Measurements from ENCODE around the gene RALGPS1. TPM values are rescaled to one million over a fixed set of nuclear protein-coding genes. Genes with fewer than 3 reads are reported as not detected.

The RALGPS1 gene
- polyA plus RNA-seq, 1 of the 3 experiments (the other 2 are of a cell fraction) = 3.9 TPM

DNA sequence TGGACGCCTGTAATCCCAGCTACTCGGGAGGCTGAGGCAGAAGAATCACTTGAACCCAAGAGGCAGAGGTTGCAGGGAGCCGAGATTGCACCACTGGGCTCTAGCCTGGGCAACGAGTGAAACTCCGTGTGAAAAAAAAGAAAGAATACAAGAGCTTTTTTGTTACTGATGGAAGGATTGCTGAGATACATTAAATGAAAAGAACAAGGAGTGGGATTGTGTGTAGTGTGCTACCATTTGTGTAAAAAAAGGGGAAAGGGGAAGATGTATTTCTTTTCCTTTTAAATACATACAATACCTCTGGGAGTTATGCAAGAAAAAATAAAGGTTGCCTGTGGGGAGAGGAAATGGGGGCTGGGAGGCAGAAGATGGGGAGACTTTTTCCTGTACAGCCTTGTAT, 335.3 kb downstream of the RALGPS1 start (continued):
- TF ChIP-seq, protein P1, sequence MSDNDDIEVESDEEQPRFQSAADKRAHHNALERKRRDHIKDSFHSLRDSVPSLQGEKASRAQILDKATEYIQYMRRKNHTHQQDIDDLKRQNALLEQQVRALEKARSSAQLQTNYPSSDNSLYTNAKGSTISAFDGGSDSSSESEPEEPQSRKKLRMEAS (IDR thresholded peaks at IDR 0.05; ENCODE audit: low read depth) = no peak
- no peak for TF ChIP-seq FOSL2 (IDR thresholded peaks at IDR 0.05; ENCODE audit: borderline replicate concordance, low read depth)

DNA sequence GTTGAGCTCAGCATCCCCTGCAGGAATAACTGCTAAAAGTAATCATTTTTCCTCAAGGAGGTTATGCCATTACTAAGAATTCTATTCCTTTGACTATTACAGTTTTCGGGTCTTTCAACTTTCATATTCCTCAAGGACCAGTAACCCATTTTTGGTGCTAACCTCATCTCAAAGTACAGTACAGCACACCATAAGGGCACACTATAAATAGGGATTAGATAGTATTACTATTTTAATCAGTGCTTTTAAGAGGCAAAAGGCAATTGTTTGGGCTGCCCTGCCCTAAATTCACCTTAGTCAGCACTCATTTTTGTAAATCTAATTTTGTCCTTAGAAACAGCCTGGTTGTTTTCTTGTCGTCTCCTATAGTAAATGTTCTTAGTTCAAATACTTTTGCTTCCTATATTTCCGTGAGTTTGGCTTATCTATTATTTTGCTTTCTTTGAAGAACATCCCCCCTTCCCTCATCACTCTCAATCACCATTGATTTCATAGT, 336.4 kb downstream of the RALGPS1 start:
- H3K9me2 ChIP-seq = no peaks in the 10 kb centered on the region
- TF ChIP-seq, protein P2, sequence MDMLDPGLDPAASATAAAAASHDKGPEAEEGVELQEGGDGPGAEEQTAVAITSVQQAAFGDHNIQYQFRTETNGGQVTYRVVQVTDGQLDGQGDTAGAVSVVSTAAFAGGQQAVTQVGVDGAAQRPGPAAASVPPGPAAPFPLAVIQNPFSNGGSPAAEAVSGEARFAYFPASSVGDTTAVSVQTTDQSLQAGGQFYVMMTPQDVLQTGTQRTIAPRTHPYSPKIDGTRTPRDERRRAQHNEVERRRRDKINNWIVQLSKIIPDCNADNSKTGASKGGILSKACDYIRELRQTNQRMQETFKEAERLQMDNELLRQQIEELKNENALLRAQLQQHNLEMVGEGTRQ (IDR thresholded peaks at IDR 0.05; ENCODE audit: borderline replicate concordance, low read depth, low read length) = no peak
- TF ChIP-seq, protein P3, sequence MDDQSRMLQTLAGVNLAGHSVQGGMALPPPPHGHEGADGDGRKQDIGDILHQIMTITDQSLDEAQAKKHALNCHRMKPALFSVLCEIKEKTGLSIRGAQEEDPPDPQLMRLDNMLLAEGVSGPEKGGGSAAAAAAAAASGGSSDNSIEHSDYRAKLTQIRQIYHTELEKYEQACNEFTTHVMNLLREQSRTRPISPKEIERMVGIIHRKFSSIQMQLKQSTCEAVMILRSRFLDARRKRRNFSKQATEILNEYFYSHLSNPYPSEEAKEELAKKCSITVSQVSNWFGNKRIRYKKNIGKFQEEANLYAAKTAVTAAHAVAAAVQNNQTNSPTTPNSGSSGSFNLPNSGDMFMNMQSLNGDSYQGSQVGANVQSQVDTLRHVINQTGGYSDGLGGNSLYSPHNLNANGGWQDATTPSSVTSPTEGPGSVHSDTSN (IDR thresholded peaks at IDR 0.05) = no peak
- TF ChIP-seq SIN3A (IDR thresholded peaks at IDR 0.05; ENCODE audit: borderline replicate concordance, low read depth, low read length) (no peak), CHD2 (IDR thresholded peaks at IDR 0.05; ENCODE audit: low read length, partially characterized antibody) (no peak), NRF1 (IDR thresholded peaks at IDR 0.05; ENCODE audit: low read depth, low read length) (no peak), MXI1 (IDR thresholded peaks at IDR 0.05; ENCODE audit: low read depth, low read length) (no peak), FOXJ3 (CRISPR knock-in tag; IDR thresholded peaks at IDR 0.05) (no peak), RFX5 (IDR thresholded peaks at IDR 0.05; ENCODE audit: low read length) (no peak), SMC3 (IDR thresholded peaks at IDR 0.05; ENCODE audit: low read depth, low read length) (no peak)
- TF ChIP-seq, protein P4, sequence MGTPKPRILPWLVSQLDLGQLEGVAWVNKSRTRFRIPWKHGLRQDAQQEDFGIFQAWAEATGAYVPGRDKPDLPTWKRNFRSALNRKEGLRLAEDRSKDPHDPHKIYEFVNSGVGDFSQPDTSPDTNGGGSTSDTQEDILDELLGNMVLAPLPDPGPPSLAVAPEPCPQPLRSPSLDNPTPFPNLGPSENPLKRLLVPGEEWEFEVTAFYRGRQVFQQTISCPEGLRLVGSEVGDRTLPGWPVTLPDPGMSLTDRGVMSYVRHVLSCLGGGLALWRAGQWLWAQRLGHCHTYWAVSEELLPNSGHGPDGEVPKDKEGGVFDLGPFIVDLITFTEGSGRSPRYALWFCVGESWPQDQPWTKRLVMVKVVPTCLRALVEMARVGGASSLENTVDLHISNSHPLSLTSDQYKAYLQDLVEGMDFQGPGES (IDR thresholded peaks at IDR 0.05; ENCODE audit: low read depth, low read length) = no peak
- no peak overlapping the region for H3K9ac ChIP-seq
- H3K4me3 ChIP-seq (ENCODE audit: low read depth in 2 of 2, low read length in 1 of 2) = no peak overlapping the region
- no peaks in the 10 kb centered on the region for H3F3A ChIP-seq (replicated peaks; ENCODE audit: insufficient read depth)
- no peaks in the 10 kb centered on the region for H3K9me3 ChIP-seq
- ChIA-PET CTCF (interaction anchor here (1.0 kb wide), 1 partner anchor 95 kb away, joined by 3 read pairs; no protein-coding TSS in a partner anchor), POLR2A (no interaction called here)
- WGBS (ENCODE audit: low lambda C conversion rate) = 94% methylated on average over 3 of the region's 3 CpGs
- H3K36me3 ChIP-seq (replicated peaks in 1 of 2; ENCODE audit: control insufficient read depth in 1 of 2, insufficient read depth in 2 of 2, low read length in 1 of 2) = no peaks in the 10 kb centered on the region
- no peaks in the 10 kb centered on the region for H4K20me1 ChIP-seq (ENCODE audit: insufficient read depth)
- no peak for DNase-seq
- H3K27me3 ChIP-seq (ENCODE audit: insufficient read depth) = no peaks in the 10 kb centered on the region
- H3K79me2 ChIP-seq (ENCODE audit: insufficient read depth) = no peaks in the 10 kb centered on the region
- no peak overlapping the region for H3K4me2 ChIP-seq
- no peak overlapping the region for H2AFZ ChIP-seq (ENCODE audit: low read depth)
- peaks cover 0 to under 1% of the 10 kb centered on the region in 2 experiments; a peak in 1 of 4 replicates for H3K4me1 ChIP-seq (ENCODE audit: control insufficient read depth in 1 of 2, insufficient read depth in 2 of 2, low read depth in 1 of 2, low read length in 1 of 2)
- no peak overlapping the region for H3K27ac ChIP-seq (ENCODE audit: low read depth in 2 of 2, low read length in 1 of 2)
